A673 (cell line): ENCODE results near the gene HELZ. TPM values are rescaled to one million over a fixed set of nuclear protein-coding genes. Genes with fewer than 3 reads are reported as not detected.

Experiments
- BruUV-seq: library from RNA; stranded (reverse); fragments of 400-500 nt; replicated peaks from 2 replicates; lab custom pipeline; 2021; lab: Mats Ljungman, UMichigan
- CTCF ChIA-PET: fragments of 300-600 bp; sonication (Branson Sonifier 250); formaldehyde crosslinking; loops from one replicate; lab custom pipeline; 2022; ENCODE audit warnings: antibody characterized with exemption; lab: Charles Lee
- POLR2A ChIA-PET: fragments of 300-600 bp; sonication (Branson Sonifier 250); formaldehyde crosslinking; loops from one replicate; lab custom pipeline; 2022; ENCODE audit warnings: antibody characterized with exemption; ENCODE audit not compliant: low non-redundant PET; lab: Charles Lee
- DNase-seq: peaks from one replicate; pipeline ENCODE4 v3.0.0-alpha.2; 2015; ENCODE audit warnings: low spot score
- H3K27ac ChIP-seq: fragments of 200-600 bp; sonication (generic); 2 replicates; pipeline ENCODE4 v1.5.1; 2016; ENCODE audit warnings: mixed run types, low read depth, mild to moderate bottlenecking, mixed read lengths, antibody characterized with exemption, low read length; ENCODE audit not compliant: poor library complexity, severe bottlenecking
- H3K27me3 ChIP-seq: fragments of 200-600 bp; sonication (generic); replicated peaks from 2 replicates; pipeline ENCODE4 v1.6.1; 2017; ENCODE audit warnings: mixed run types, low read depth, mild to moderate bottlenecking, mixed read lengths, antibody characterized with exemption, low read length; ENCODE audit not compliant: insufficient read depth, poor library complexity
- H3K36me3 ChIP-seq: fragments of 200-600 bp; sonication (generic); 2 replicates; pipeline ENCODE4 v1.6.1; 2016; ENCODE audit warnings: mixed run types, mild to moderate bottlenecking, mixed read lengths, antibody characterized with exemption, low read length; ENCODE audit not compliant: insufficient read depth, poor library complexity, severe bottlenecking
- H3K4me1 ChIP-seq: fragments of 200-600 bp; sonication (generic); 2 replicates; pipeline ENCODE4 v1.6.1; 2017; ENCODE audit warnings: mixed run types, mild to moderate bottlenecking, mixed read lengths, antibody characterized with exemption, low read length; ENCODE audit not compliant: insufficient read depth, poor library complexity, severe bottlenecking
- H3K4me3 ChIP-seq: fragments of 200-600 bp; sonication (generic); 2 replicates; pipeline ENCODE4 v1.5.1; 2016; ENCODE audit warnings: low read depth, mixed run types, mild to moderate bottlenecking, mixed read lengths, low read length; ENCODE audit not compliant: poor library complexity, severe bottlenecking
- H3K9me3 ChIP-seq: fragments of 200-600 bp; sonication (generic); 2 replicates; pipeline ENCODE4 v1.6.1; 2016; ENCODE audit warnings: mixed run types, low read depth, mild to moderate bottlenecking, mixed read lengths, antibody characterized with exemption, low read length; ENCODE audit not compliant: poor library complexity, severe bottlenecking
- EZH2 ChIP-seq: fragments of 200-600 bp; sonication (generic); IDR thresholded peaks from 2 replicates; pipeline ENCODE4 v1.6.1; 2017; ENCODE audit warnings: borderline replicate concordance, low read depth, mild to moderate bottlenecking, mixed read lengths, antibody characterized with exemption, low read length; ENCODE audit not compliant: poor library complexity, severe bottlenecking
- intact Hi-C: fragments of 100-400 bp; cut with micrococcal nuclease; formaldehyde crosslinking; loops from one replicate; pipeline ENCODE4 v1.10.0; 2022; ENCODE audit not compliant: unreplicated experiment
- total RNA-seq: library from RNA; stranded (reverse); gene quantifications from 2 replicates; pipeline ENCODE4 v1.2.3, GENCODE V29; 2021
- TF ChIP-seq, protein P1 (sequence below): fragments of 300-800, 200-600 bp; sonication (generic); conservative IDR thresholded peaks from 2 replicates; pipeline ENCODE4 v1.5.1; 2017; ENCODE audit warnings: low read depth, mild to moderate bottlenecking, antibody characterized with exemption, low read length, moderate library complexity, mixed read lengths

HELZ gene
- total RNA-seq, 1 experiment from 2014 or later: 57.3 TPM

DNA sequence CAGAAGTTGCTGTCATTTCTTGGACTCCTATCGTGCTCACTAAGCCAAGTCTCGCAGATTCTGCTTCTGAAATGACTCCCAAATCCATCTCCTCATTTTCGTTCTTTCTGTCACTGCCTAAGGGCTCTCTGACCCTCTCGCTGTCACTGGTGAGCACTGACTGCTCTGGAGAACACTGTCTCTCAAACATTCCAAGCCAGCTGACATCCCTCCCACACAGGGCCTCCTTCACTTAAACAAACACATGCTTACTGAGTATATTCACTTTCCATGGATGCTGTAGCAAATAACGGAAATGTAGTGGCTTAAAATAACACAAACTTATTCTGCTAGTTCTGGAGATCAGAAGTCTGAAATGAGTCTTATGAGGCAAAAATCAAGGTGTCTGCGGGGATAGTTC is 181.9 kb downstream of the HELZ start:
- ChIA-PET POLR2A (no interaction called here), CTCF (no interaction called here)
- TF ChIP-seq EZH2: no peak
- TF ChIP-seq, protein P1, sequence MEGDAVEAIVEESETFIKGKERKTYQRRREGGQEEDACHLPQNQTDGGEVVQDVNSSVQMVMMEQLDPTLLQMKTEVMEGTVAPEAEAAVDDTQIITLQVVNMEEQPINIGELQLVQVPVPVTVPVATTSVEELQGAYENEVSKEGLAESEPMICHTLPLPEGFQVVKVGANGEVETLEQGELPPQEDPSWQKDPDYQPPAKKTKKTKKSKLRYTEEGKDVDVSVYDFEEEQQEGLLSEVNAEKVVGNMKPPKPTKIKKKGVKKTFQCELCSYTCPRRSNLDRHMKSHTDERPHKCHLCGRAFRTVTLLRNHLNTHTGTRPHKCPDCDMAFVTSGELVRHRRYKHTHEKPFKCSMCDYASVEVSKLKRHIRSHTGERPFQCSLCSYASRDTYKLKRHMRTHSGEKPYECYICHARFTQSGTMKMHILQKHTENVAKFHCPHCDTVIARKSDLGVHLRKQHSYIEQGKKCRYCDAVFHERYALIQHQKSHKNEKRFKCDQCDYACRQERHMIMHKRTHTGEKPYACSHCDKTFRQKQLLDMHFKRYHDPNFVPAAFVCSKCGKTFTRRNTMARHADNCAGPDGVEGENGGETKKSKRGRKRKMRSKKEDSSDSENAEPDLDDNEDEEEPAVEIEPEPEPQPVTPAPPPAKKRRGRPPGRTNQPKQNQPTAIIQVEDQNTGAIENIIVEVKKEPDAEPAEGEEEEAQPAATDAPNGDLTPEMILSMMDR: no peak
- H3K4me1 ChIP-seq: peaks cover 10% of the 10 kb centered on the region
- BruUV-seq: no TSS peak
- intact Hi-C loops: no loop called here
- no peak overlapping the region for H3K27ac ChIP-seq
- no peak for DNase-seq
- no peaks in the 10 kb centered on the region for H3K36me3 ChIP-seq
- H3K4me3 ChIP-seq: no peak overlapping the region
- H3K9me3 ChIP-seq: no peaks in the 10 kb centered on the region
- no peaks in the 10 kb centered on the region for H3K27me3 ChIP-seq

GRCh38 chr17:67059372-67059771 is 185.6 kb downstream of the HELZ start:
- no peaks in the 10 kb centered on the region for H3K9me3 ChIP-seq
- CTCF ChIA-PET: interaction anchor here (0.7 kb wide), 1 partner anchor 19 kb away, joined by 5 read pairs; no protein-coding TSS in a partner anchor
- no peak for TF ChIP-seq EZH2
- TF ChIP-seq, protein P1: no peak

DNA sequence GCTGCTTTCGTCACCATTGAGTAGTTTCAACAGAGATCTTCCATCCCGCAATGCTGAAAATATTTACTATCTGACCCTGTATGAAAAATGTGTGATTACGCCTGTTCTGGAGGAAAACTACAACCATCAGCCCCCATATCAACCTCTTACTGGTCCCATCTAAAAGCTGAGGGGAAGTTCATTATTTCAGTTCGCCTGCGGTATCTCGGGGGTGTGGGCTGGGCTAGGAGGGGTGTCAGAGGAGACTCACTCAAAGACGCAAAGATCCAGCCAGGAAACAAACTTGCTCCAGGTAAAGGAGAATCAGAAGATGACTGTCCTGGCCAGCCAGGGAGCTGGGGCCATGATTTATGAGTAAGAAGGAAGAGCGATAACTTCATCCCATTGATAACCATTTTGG is 187.0 kb downstream of the HELZ start:
- H3K36me3 ChIP-seq: no peaks in the 10 kb centered on the region
- intact Hi-C loops: no loop called here
- ChIA-PET POLR2A (no interaction called here), CTCF (no interaction called here)
- no peak overlapping the region for H3K4me3 ChIP-seq
- H3K9me3 ChIP-seq: no peaks in the 10 kb centered on the region
- no TSS peak for BruUV-seq
- no peaks in the 10 kb centered on the region for H3K27me3 ChIP-seq
- H3K4me1 ChIP-seq: no peaks in the 10 kb centered on the region
- DNase-seq: no peak
- no peak for TF ChIP-seq EZH2
- TF ChIP-seq, protein P1: no peak
- H3K27ac ChIP-seq: no peak overlapping the region

More at GRCh38 chr17:67059372-67059771, 185.6 kb downstream of the HELZ start:
- H3K27me3 ChIP-seq: no peaks in the 10 kb centered on the region
- BruUV-seq: no TSS peak
- POLR2A ChIA-PET: no interaction called here
- no peak overlapping the region for H3K4me3 ChIP-seq
- H3K27ac ChIP-seq: no peak overlapping the region
- H3K36me3 ChIP-seq: no peaks in the 10 kb centered on the region
- H3K4me1 ChIP-seq: no peaks in the 10 kb centered on the region
- no peak for DNase-seq
- intact Hi-C loops: no loop called here
